GM21619 (cell line): Measurements from ENCODE around the gene CCDC112.
"Not testable (repeated sequence)": the region's sequence is repeated elsewhere in the genome, so short reads cannot be mapped to it uniquely, and the experiment has no call there.

Experiments
- ATAC-seq: cut with Tn5 transposase; IDR thresholded peaks from one replicate; pipeline ENCODE4 v1.9.1; 2021; ENCODE audit not compliant: unreplicated experiment

The CCDC112 gene, protein sequence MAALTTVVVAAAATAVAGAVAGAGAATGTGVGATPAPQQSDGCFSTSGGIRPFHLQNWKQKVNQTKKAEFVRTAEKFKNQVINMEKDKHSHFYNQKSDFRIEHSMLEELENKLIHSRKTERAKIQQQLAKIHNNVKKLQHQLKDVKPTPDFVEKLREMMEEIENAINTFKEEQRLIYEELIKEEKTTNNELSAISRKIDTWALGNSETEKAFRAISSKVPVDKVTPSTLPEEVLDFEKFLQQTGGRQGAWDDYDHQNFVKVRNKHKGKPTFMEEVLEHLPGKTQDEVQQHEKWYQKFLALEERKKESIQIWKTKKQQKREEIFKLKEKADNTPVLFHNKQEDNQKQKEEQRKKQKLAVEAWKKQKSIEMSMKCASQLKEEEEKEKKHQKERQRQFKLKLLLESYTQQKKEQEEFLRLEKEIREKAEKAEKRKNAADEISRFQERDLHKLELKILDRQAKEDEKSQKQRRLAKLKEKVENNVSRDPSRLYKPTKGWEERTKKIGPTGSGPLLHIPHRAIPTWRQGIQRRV

DNA sequence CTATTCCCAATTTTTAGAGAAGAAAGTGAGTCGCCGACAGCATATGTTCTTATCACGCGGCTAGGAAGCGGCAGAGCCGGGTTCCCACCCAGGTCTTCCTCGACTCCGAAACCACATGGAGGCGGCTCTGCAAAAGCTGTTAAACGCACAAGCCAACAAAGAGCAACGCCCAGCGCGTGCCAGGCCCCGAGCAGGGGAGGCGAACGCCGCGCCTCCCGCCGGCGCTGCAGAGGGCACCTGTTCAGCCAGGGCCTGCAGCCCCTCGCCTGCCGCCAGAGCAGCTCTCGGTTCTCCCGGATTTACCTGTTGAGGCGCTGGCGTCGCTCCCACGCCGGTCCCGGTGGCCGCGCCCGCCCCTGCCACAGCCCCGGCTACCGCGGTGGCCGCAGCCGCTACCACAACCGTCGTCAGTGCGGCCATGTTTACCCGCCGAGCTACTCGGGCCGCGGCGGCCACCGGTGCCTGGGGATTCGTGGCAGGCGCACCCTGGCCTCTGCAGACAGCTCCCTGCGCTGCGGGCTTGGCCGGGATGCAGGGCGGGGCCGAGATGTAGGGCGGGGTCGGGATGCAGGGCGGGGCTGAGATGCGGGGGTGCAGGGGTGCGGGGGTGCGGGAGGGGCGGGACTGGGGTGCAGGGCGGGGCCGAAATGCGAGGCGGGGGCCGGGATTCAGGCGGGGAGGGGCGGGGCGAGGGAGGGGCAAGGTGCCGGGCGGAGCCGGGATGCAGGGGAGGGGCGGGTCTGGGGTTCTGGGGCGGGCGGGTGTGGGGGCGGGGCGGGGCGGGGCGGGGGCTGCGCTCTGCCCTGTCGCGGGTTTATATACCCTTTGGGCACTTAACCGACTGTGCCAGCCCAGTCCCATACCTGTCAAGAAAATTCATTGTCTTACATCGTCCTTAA lies at the start of gene CCDC112:
CCDC112 (minus strand) TSS at position 531 of the 899 bp plus-strand sequence; CDS start at position 420, 111 bp downstream.
- peak; percentile 80 for ATAC-seq

DNA sequence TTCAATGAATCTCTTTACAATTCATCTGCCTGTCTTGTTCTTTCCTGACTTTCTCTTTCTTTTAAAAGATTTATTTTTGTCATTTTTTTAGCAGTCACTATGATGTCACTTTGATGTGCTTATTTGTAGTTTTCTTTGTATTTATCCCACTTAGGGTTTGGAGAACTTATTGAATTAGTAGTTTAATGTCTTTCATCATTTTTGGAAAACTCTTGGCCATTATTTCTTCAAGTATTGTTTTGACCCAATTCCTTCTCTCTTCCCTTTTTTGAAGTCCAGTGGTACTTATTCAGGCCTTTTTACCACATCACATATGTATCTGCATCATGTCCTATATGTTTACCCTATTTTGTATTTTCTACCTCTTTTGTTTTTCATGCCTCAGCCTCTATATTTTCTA lies 48.9 kb upstream of the CCDC112 start:
- no peak for ATAC-seq

DNA sequence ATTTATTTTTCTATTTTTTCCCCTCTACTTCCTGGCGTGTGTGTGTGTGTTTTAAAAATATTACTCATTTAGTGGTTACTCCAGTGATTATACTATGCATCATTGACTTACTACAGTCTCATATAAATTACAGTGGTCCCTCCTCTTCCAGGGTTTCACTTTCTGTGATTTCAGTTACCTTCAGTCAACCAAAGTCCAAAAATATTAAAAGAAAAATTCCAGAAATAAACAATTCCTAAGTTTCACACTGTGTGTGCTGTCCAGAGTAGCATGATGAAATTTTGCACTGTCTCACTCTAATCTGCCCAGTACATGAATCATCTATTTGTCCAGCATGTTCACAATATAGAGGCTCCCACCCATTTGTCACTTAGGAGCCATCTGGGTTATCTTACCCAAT lies 47.4 kb upstream of the CCDC112 start:
- no peak for ATAC-seq

DNA sequence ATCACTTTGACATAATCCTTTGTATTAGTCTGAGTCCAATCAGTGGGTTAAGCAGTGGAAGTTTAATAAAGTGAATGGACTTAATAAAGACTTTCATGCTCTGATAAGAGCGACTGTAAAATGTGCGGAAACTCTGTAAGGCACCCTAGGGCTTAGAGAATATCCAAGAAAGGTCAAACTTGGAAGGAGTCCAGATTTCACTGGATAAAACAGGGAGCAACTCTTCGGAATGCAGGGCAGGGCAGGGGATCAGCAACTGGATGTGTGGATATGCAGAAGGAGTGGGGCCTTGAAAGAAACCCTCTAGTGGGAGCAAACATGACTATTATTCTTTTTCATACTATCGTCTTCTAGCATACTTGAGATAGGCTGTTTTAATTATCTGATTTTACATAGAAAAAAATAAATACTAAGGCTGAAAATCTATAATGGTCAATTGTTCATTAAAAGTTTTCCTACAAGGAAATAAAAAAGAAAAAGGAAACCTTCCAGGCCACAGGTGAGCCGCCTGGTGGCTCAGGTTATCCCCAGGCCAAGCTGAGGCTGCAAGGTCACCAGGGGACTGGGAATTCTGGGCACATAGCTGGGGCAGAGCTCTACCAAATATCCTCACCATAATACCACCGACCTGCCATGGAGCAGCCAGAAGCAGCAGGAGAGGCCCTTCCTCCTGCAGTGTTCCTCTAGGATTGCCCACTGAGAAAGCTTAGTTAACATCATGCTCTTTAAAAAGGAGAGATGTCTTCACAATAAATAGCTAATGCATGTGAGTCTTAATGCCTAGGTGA lies 46.3 kb upstream of the CCDC112 start:
- no peak for ATAC-seq

DNA sequence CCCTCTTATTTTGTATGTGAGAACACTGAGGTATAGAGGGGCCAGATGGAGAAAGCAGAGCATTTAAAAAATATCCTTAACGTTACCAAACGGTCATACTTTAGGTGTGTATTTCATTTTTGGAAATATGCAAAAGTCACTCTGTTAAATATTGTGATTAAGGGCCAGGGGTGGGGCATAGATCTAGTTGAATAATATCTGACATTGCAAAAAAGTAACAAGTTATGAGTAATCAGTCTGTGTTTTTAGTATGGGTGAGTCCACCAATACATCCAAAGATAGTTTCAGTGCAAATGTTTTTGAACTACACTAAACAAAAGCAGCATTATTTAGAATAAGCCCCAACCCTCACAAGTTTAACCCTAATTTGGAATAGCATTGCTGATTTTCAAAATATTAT lies 45.3 kb upstream of the CCDC112 start:
- ATAC-seq = no peak

DNA sequence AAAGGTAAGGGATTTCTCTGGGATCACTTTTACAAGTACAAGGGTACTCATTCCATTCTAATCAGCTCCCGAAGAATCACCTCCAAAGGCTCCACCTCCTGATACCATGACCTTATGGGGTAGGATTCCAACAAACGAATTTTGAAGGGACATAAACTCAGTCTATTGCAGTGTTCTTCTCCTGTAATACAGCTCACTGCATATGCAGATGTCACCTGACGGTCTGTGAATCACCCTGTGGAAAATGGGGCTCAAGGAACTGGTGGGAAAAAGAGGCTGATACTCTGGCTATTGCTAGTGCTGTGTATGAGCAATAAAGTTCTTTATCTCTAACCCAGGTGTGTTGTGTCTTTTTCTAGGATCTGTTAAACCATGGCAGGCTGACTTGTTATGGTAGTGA lies 42.4 kb upstream of the CCDC112 start:
- ATAC-seq = no peak

DNA sequence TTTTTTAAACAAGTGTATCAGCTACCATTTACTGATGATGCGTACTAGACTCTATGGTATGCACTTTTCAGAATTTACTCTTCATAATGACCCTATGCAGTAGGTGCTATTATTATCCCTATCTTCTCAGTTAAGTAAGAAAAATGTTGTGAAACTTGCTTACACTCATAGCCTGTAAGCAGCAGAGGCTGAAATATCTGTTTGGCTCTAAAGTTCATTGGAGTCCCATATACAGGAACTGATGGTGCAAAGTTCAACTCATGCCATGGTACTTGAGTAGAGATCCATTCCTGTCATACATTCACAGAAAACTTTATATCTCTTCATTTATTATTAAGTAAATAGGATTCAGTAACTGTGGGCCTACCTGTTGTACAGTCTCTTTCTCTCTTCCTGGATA lies 41.4 kb upstream of the CCDC112 start:
- ATAC-seq = no peak

DNA sequence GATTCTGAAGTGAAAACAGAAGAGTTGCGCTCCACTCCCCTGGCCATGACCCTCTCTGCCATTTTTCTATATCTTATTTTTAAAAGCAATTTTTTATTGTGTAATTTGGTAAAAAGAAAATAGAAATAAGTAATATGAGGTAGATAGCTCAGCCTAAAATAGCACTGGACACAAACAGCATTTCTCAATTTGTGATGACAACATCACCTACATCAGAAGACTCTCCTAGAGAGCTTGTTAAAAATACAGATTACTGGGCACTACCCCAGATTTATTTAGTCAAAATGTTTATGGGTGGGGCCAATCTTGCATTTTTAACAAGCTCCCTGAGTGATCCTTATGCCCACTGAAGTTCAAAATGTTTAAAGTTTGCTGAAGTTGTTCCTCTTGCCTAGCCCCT lies 40.5 kb upstream of the CCDC112 start:
- ATAC-seq = no peak

DNA sequence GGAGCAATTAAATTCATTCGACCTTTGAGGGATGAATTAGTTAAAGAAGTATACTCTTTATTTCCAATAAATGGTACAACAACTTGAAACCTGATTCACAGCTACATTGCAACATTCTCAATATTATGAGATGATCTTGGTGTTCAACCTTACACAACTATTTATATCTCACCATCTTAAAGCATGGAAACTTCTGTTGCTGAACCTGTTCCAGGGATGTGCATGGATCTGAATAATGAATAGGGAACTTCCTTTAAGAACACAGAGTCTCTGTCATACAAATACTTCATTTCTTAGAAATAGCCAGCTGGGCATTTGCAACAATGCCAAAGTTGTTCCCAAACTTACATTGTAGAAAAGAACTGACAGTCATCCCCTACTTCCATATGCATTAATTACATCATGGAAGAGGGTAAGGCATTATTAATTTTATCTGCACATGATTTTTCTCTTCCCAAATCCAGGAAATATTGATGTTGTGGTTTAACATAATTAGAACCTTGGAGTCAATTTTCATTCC lies 39.8 kb upstream of the CCDC112 start:
- ATAC-seq = no peak

DNA sequence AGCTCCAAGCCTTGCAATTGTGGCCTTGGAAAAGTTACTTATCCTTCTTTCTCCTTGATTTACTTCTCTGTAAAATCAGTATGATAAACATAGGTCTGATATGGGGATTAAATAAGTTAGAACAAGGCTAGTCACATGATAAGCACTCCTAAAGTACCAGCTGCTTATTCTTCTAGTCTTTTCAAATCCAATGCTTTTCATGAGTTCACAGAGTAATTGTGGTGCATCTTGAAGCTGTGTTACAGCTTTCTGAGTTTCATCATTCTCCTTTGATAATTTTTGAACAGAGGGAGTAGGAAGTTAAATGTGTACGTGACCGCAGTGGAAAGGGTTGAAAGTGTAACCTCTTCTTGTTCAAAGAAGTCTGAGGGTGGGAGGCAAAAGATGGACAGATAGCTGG lies 38.8 kb upstream of the CCDC112 start:
- ATAC-seq = no peak

DNA sequence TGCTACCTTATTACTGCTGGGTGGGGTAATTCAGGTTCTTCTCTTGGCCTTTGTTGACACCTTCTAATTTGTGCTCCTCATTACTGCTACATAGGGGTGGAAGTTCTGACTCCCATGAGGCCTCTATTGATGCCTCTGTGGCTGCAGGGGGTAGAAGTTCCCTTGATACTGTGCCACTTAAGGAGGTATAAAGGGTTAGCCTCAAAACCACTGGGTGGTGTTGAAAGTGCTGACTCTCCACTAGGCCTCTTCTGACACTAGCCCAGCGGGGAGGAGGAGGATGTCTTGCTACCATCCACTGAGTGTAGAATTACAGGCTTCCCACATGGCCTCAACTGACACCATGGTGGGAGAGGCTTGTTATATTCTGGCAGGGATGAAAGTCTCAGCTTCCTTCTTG lies 36.7 kb upstream of the CCDC112 start:
- ATAC-seq = no peak

DNA sequence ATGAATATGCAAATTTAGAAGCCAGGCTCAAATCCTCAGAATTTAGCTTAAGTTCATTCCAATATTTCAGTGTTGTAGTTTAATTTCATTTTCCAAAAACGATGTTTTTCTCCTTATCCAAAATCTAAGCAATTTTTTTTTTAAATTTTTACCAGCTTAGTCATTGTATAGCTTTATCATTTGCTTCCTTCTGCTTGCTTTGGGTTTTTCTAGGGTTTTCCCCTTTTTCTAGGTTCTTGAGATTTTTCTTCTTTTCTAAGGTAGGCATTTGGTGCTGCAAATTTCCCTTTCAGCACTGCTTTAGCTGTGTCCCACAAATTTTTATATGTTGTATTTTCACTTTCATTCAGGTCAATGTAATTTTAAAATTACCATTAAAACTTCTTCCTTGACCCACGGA lies 34.4 kb upstream of the CCDC112 start:
- no peak for ATAC-seq

DNA sequence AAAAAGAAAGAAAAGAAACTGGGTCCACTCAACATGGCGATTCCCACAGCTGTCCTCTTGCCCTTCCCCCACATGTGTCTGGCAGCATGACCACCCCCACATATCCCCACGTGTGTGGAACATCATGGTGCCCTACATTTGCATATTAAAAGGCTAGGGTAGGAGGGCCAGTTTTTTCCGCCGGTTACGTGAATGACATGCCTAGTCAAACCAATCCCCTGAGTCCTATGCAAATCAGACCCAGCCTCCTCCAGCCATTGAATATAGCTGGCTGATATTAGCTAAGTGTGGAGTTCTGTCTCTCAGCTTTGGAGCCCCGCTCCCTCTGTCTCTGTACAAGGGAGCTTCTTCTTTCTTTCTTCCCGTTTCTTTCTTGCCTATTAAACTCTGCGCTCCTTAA lies 33.0 kb upstream of the CCDC112 start:
- ATAC-seq = no peak

DNA sequence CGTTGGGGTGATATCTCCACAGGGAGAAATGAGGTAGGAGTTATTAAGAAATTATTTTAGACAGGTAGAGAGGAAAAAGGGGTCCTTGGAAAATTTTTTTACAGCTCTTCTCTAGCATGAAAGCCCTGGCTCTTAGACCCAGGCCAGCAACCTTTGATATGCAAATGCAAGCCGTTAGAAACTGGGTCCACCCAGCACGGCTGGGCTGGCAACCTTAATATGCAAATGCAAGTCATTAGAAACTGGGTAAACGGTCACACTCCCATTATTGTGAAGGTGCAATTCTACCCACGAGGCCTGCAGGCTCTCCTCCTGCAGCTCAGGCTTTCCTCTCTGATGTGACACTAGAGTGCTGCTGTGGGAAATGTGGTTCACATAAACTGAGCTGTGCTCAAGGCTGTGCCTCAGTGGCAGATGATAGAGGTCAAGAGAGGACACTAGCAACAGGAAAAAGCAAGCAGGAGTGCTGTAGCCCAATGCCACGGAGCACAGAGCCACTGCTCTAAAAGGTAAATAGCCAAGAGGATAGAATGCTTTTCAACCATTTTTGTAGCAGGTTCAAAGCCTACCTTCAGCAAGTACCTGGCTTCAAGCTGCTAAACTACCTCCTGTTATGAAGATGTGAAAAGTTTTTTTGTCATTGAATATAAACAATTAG lies 32.3 kb upstream of the CCDC112 start:
- ATAC-seq = not testable (repeated sequence)

DNA sequence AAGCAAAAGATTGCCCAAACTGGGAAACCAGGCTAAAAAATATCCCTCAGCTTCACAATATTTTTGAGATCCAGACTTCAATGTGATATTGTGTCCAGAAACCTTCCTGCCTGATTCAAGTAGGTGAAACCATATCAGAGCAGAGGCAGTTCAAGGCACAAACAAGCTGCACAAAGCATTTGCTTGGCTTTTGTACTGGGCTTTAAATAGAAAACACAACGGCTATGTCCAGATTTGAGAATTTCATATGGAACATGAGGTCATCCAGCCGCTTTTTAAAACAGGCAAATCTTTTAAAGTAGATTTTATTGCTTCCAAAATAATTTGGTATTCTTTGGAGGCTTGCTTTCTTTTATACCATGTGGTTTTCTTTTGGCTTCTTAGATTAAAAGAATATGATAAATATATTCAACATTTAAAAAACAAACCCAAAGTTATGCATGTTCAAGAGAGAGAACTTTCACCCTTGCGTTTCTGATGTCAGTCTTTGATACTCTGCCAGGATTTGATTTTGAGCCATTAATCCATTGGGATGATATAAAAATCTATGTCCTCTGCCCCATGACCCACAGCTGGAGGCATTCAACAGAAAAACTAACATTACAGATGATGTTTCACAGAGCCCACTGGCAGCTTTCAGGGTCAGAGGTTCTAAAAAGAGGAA lies 29.0 kb upstream of the CCDC112 start:
- no peak for ATAC-seq

DNA sequence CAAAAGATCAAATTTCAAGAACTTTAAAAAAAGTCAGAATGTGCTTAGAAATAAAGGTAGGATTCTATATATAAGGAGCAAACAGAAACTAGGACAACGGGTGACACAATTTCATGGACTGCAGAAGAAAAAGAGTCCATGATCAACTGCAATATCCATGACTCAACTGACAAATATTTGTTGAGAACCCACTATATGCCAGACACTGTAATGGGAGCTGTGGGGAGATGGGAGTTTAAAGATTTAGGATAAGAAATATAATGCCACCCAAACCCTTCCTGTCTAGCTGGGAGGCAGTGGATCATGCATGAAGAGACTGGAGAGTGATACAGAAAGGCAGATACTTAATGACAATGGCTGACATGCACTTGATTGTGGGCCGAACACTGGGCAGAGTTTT lies 27.6 kb upstream of the CCDC112 start:
- ATAC-seq = no peak

DNA sequence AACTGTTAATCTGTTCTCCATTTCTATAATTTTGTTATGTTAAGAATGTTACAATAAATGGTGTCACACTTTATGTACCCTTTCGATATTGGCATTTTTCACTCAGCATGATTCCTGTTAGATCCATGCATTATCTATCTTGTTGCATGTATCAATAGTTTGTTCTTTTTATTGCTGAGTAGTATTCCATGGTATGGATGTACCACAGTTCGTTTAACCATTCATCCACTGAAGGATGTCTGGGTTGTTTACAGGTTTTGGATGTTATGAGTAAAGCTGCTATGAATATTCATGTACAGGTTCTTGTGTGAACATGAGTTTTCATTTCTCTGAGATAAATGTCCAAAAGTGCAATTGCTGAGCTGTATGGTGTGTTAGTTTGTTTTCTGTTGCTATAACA lies 26.3 kb upstream of the CCDC112 start:
- no peak for ATAC-seq

DNA sequence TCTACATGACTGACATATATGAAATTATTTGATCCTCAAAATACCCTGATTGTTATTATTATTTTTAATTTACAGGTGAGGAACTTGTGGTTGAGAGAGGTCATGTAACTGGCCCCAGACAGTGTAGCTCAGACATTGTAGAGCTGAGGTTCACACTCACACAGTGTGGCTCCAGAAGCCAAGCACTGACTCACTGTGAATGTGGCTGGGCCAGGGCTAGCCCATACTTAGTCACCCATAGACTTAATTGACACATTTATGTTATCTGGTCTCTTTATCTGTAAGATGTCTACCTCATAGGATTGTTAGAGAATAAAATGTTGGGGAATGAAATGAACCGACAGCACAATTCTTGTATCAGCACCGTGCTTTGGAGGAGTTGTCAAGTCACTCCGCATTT lies 24.9 kb upstream of the CCDC112 start:
- no peak for ATAC-seq

DNA sequence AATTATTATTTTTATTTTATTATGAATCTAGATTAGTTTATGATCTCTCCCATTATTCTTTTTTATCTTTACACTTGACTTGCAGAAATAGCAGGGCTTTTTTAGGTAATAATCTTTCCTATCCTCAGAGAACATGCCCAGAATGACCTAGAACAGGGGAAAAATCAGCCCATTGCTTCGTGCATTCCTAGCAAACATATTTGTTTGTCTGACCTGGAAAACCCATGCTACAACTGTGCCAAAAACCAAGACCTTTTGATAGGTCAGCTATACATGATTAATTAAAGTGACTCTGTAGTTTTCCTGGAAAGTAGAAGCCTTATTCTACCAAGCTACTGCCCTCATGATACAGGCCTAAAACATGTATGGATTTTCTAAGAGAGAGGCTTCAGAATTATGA lies 24.1 kb upstream of the CCDC112 start:
- no peak for ATAC-seq

DNA sequence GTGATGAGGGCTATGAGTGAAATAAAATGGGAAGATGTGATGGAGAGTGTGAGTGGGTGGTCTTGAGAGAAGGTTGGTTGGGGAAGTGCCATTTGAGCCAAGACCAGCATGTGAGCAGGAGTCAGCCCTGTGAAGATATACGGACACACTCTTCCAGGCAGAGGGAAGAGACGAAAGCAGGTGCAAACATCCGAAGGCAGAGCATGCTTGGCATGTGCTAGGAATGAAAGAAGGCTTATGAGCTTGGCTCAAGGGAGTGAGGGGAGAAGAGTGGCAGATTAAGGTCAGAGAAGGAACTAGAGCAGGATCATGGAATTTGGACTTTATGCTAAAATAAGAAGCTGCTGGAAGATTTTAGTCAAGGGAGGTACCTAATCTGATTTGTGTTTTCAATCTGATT lies 23.6 kb upstream of the CCDC112 start:
- ATAC-seq = no peak
